Rectal smooth muscle tissue (tissue), 1 donor: ENCODE results near the gene SLC30A10.
"Not testable (repeated sequence)": the region's sequence is repeated elsewhere in the genome, so short reads cannot be mapped to it uniquely, and the experiment has no call there.

Source experiments
- H3K27ac ChIP-seq: one replicate; pipeline ENCODE4 v1.7.0; 2013; ENCODE audit warnings: low read depth, low read length, inconsistent platforms
- H3K27me3 ChIP-seq: one replicate; pipeline ENCODE4 v1.7.0; 2013; ENCODE audit warnings: low read length; ENCODE audit not compliant: control insufficient read depth, insufficient read depth
- H3K36me3 ChIP-seq: one replicate; pipeline ENCODE4 v1.7.0; 2013; ENCODE audit warnings: low read length; ENCODE audit not compliant: control insufficient read depth, insufficient read depth
- H3K4me1 ChIP-seq: one replicate; pipeline ENCODE4 v1.7.0; 2013; ENCODE audit warnings: low read length; ENCODE audit not compliant: control insufficient read depth, insufficient read depth
- H3K4me3 ChIP-seq: one replicate; pipeline ENCODE4 v1.7.0; 2013; ENCODE audit warnings: low read length
- H3K9ac ChIP-seq: one replicate; pipeline ENCODE4 v1.7.0; 2013; ENCODE audit warnings: low read length

The SLC30A10 gene

GRCh38 chr1:219880765-219881457 lies 47.4 kb downstream of the SLC30A10 start:
- H3K4me1 ChIP-seq = no peaks in the 10 kb centered on the region
- no peaks in the 10 kb centered on the region for H3K27me3 ChIP-seq
- H3K4me3 ChIP-seq = no peak overlapping the region
- H3K9ac ChIP-seq = no peak overlapping the region
- H3K36me3 ChIP-seq = no peaks in the 10 kb centered on the region
- H3K27ac ChIP-seq = no peak overlapping the region

- no peak overlapping the region for H3K27ac ChIP-seq
- no peaks in the 10 kb centered on the region for H3K36me3 ChIP-seq
- no peak overlapping the region for H3K9ac ChIP-seq
- H3K4me1 ChIP-seq = no peaks in the 10 kb centered on the region
- H3K27me3 ChIP-seq = no peaks in the 10 kb centered on the region
- H3K4me3 ChIP-seq = no peak overlapping the region
Measured at GRCh38 chr1:219876798-219877209, 51.6 kb downstream of the SLC30A10 start.

GRCh38 chr1:219875860-219876259 lies 52.5 kb downstream of the SLC30A10 start:
- Histone ChIP-seq H3K36me3 (no peaks in the 10 kb centered on the region), H3K4me3 (no peak overlapping the region), H3K27me3 (no peaks in the 10 kb centered on the region), H3K9ac (no peak overlapping the region), H3K4me1 (no peaks in the 10 kb centered on the region), H3K27ac (no peak overlapping the region)

- H3K4me3 ChIP-seq, H3K36me3 ChIP-seq, H3K9ac ChIP-seq, H3K27ac ChIP-seq, H3K27me3 ChIP-seq, H3K4me1 ChIP-seq: not testable (repeated sequence)
Measured at GRCh38 chr1:219872538-219872937, 55.8 kb downstream of the SLC30A10 start.

- H3K36me3 ChIP-seq = no peaks in the 10 kb centered on the region
- no peaks in the 10 kb centered on the region for H3K4me1 ChIP-seq
- no peak overlapping the region for H3K27ac ChIP-seq
- H3K27me3 ChIP-seq = no peaks in the 10 kb centered on the region
- H3K9ac ChIP-seq = no peak overlapping the region
- no peak overlapping the region for H3K4me3 ChIP-seq
Measured at GRCh38 chr1:219871427-219872057, 56.8 kb downstream of the SLC30A10 start.

GRCh38 chr1:219868615-219869014 lies 59.7 kb downstream of the SLC30A10 start:
- H3K27me3 ChIP-seq, H3K27ac ChIP-seq, H3K4me3 ChIP-seq, H3K9ac ChIP-seq, H3K36me3 ChIP-seq, H3K4me1 ChIP-seq: not testable (repeated sequence)
